GM23338 (cell line): ENCODE measurements around the gene GABPB1. TPM values are rescaled to one million over a fixed set of nuclear protein-coding genes. Genes with fewer than 3 reads are reported as not detected.

ENCODE experiments used
- ATAC-seq: fragments of 200-7000 bp; cut with Tn5 transposase; 3 replicates; pipeline ENCODE4 v1.9.1; 2020
- DNase-seq: peaks from one replicate; pipeline ENCODE4 v3.0.0-alpha.2; 2015; ENCODE audit warnings: low spot score
- H2AFZ ChIP-seq: fragments of 200-600 bp; sonication (generic); 2 replicates; pipeline ENCODE4 v1.8.0; 2016; ENCODE audit warnings: antibody characterized with exemption, mild to moderate bottlenecking, moderate library complexity
- H3F3A ChIP-seq: fragments of 200-600 bp; sonication (generic); replicated peaks from 2 replicates; pipeline ENCODE4 v1.8.0; 2017; ENCODE audit warnings: antibody characterized with exemption, mixed run types, low read depth
- H3K27ac ChIP-seq: fragments of 200-600 bp; sonication (generic); 2 replicates; pipeline ENCODE4 v1.6.1; 2016; ENCODE audit warnings: low read depth
- H3K27me3 ChIP-seq: fragments of 200-600 bp; sonication (generic); 2 replicates; pipeline ENCODE4 v1.8.0; 2016; ENCODE audit warnings: mild to moderate bottlenecking, mixed run types, moderate library complexity; ENCODE audit not compliant: insufficient read depth
- H3K36me3 ChIP-seq: fragments of 200-600 bp; sonication (generic); 2 replicates; pipeline ENCODE4 v1.8.0; 2016; ENCODE audit warnings: mild to moderate bottlenecking; ENCODE audit not compliant: insufficient read depth
- H3K4me1 ChIP-seq: fragments of 200-600 bp; sonication (generic); 2 replicates; pipeline ENCODE4 v1.8.0; 2016; ENCODE audit warnings: mild to moderate bottlenecking, moderate library complexity; ENCODE audit not compliant: insufficient read depth
- H3K4me2 ChIP-seq: fragments of 200-600 bp; sonication (generic); 2 replicates; pipeline ENCODE4 v1.7.1; 2017; ENCODE audit warnings: mixed run types
- H3K4me3 ChIP-seq: fragments of 200-600 bp; sonication (generic); 2 replicates; pipeline ENCODE4 v1.6.1; 2016; ENCODE audit warnings: mixed run types
- H3K79me2 ChIP-seq: fragments of 200-600 bp; sonication (generic); replicated peaks from 2 replicates; pipeline ENCODE4 v1.8.0; 2017; ENCODE audit warnings: mild to moderate bottlenecking; ENCODE audit not compliant: insufficient read depth
- H3K9me2 ChIP-seq: fragments of 200-600 bp; sonication (generic); 2 replicates; pipeline ENCODE4 v1.8.0; 2017; ENCODE audit not compliant: insufficient read depth
- H4K20me1 ChIP-seq: fragments of 200-600 bp; sonication (generic); replicated peaks from 2 replicates; pipeline ENCODE4 v1.8.0; 2017; ENCODE audit warnings: mild to moderate bottlenecking; ENCODE audit not compliant: insufficient read depth
- H3K27ac Mint-ChIP-seq: 2 replicates; pipeline ENCODE4 v1.8.0; 2020; ENCODE audit warnings: inconsistent platforms, mild to moderate bottlenecking, moderate library complexity, mixed read lengths
- H3K27me3 Mint-ChIP-seq: 3 replicates; pipeline ENCODE4 v1.8.0; 2022; ENCODE audit warnings: low read depth, mild to moderate bottlenecking, moderate library complexity, mixed read lengths, inconsistent platforms; ENCODE audit not compliant: insufficient read depth, poor library complexity
- H3K36me3 Mint-ChIP-seq: 3 replicates; pipeline ENCODE4 v1.8.0; 2021; ENCODE audit warnings: low read depth, mild to moderate bottlenecking, inconsistent platforms, moderate library complexity, mixed read lengths
- H3K4me1 Mint-ChIP-seq: 3 replicates; pipeline ENCODE4 v1.8.0; 2020; ENCODE audit warnings: mild to moderate bottlenecking, inconsistent platforms, mixed read lengths
- H3K4me3 Mint-ChIP-seq: 3 replicates; pipeline ENCODE4 v1.8.0; 2021; ENCODE audit warnings: moderate library complexity, mild to moderate bottlenecking, inconsistent platforms, mixed read lengths
- H3K9me3 Mint-ChIP-seq: 3 replicates; pipeline ENCODE4 v1.8.0; 2020; ENCODE audit warnings: moderate library complexity, mild to moderate bottlenecking, inconsistent platforms, mixed read lengths
- CREB1 ChIP-seq: fragments of 250-450 bp; sonication (Bioruptor Pico); IDR thresholded peaks from 2 replicates; pipeline ENCODE4 v1.5.0; 2020; ENCODE audit warnings: low read depth, mild to moderate bottlenecking, moderate library complexity
- CTCF ChIP-seq, 2 experiments: fragments of 200-600 bp in 1 of 2; sonication (generic) in 1 of 2; conservative IDR thresholded peaks; 2 replicates each; pipeline versions ENCODE4 v1.5.1 to v1.6.1; 2016 to 2017; ENCODE audit warnings: antibody characterized with exemption in 2 of 2, low read depth in 2 of 2, mild to moderate bottlenecking in 2 of 2, moderate library complexity in 1 of 2
- ETS1 ChIP-seq: IDR thresholded peaks from 2 replicates; pipeline ENCODE4 v1.6.1; 2016; ENCODE audit warnings: antibody characterized with exemption
- EZH2 ChIP-seq: fragments of 200-600 bp; sonication (generic); IDR thresholded peaks from one replicate; pipeline ENCODE4 v1.8.0; 2017; ENCODE audit warnings: antibody characterized with exemption, mild to moderate bottlenecking, low read depth; ENCODE audit not compliant: unreplicated experiment
- EZH2phosphoT487 ChIP-seq: fragments of 200-600 bp; sonication (generic); IDR thresholded peaks from one replicate; pipeline ENCODE4 v1.8.1; 2018; ENCODE audit warnings: antibody characterized with exemption; ENCODE audit not compliant: unreplicated experiment
- JUNB ChIP-seq: IDR thresholded peaks from one replicate; pipeline ENCODE4 v1.6.1; 2016; ENCODE audit warnings: antibody characterized with exemption; ENCODE audit not compliant: unreplicated experiment
- NANOG ChIP-seq: IDR thresholded peaks from 2 replicates; pipeline ENCODE4 v1.6.1; 2016; ENCODE audit warnings: antibody characterized with exemption, borderline replicate concordance
- POLR2AphosphoS5 ChIP-seq: IDR thresholded peaks from 2 replicates; pipeline ENCODE4 v1.6.1; 2016; ENCODE audit warnings: antibody characterized with exemption, low read depth
- REST ChIP-seq: IDR thresholded peaks from one replicate; pipeline ENCODE4 v1.6.1; 2018; ENCODE audit warnings: antibody characterized with exemption; ENCODE audit not compliant: unreplicated experiment
- STAT1 ChIP-seq: IDR thresholded peaks from one replicate; pipeline ENCODE4 v1.6.1; 2016; ENCODE audit warnings: antibody characterized with exemption; ENCODE audit not compliant: unreplicated experiment
- ZNF114 ChIP-seq: fragments of 250-450 bp; sonication (Bioruptor Pico); IDR thresholded peaks from 2 replicates; pipeline ENCODE4 v1.5.0; 2020; ENCODE audit warnings: mild to moderate bottlenecking, moderate library complexity
- ZNF331 ChIP-seq: fragments of 250-450 bp; sonication (Bioruptor Pico); IDR thresholded peaks from 2 replicates; pipeline ENCODE4 v1.5.0; 2020; ENCODE audit warnings: low read depth, mild to moderate bottlenecking, moderate library complexity
- ZNF462 ChIP-seq: fragments of 250-450 bp; sonication (Bioruptor Pico); IDR thresholded peaks from 2 replicates; pipeline ENCODE4 v1.5.0; 2020; ENCODE audit warnings: mild to moderate bottlenecking, moderate library complexity
- polyA plus RNA-seq: library from polyadenylated mRNA; unstranded; fragments of >200 nt; fragmentation: Nextera tagmentation; extraction: Ambion mirVana; gene quantifications from 2 replicates; pipeline ENCODE4 v1.2.1, GENCODE V29; 2016
- total RNA-seq: library from RNA; depleted of rRNA; stranded (reverse); fragments of >200 nt; shearing (Covaris generic); gene quantifications from 2 replicates; pipeline ENCODE4 v1.2.3, GENCODE V29; 2014

GABPB1 gene
- total and polyA plus RNA-seq, 2 experiments from 2014 or later = 34.4 to 53.9 TPM

GRCh38 chr15:50257924-50258323 is 97.1 kb downstream of the GABPB1 start:
- no peaks in the 10 kb centered on the region for H3K36me3 ChIP-seq
- no peaks in the 10 kb centered on the region for H3K27me3 Mint-ChIP-seq
- no peaks in the 10 kb centered on the region for H3K27me3 ChIP-seq
- ATAC-seq = no peak
- H3K9me2 ChIP-seq = 0 out of 2 replicates have a peak, but pooled peaks cover 7% of the 10 kb centered on the region
- no peaks in the 10 kb centered on the region for H3K4me1 ChIP-seq
- H3K4me3 Mint-ChIP-seq = no peak overlapping the region
- no peak overlapping the region for H3K27ac ChIP-seq
- H3K4me2 ChIP-seq = no peak overlapping the region
- H3K79me2 ChIP-seq = no peaks in the 10 kb centered on the region
- no peak for DNase-seq
- no peak overlapping the region for H2AFZ ChIP-seq
- H3K36me3 Mint-ChIP-seq = no peaks in the 10 kb centered on the region
- H4K20me1 ChIP-seq = no peaks in the 10 kb centered on the region
- H3K27ac Mint-ChIP-seq = no peak overlapping the region
- no peak for TF ChIP-seq EZH2phosphoT487
- no peak for TF ChIP-seq REST
- TF ChIP-seq STAT1 = no peak
- no peak for TF ChIP-seq EZH2
- TF ChIP-seq NANOG = no peak
- no peak for TF ChIP-seq POLR2AphosphoS5
- no peak for TF ChIP-seq ZNF331 (CRISPR knock-in tag)
- no peak for TF ChIP-seq CTCF (conservative IDR thresholded peaks at IDR 0.05; ENCODE audit: low read depth in 2 of 2)
- TF ChIP-seq ETS1 = no peak
- no peak for TF ChIP-seq JUNB
- no peak for TF ChIP-seq ZNF462
- TF ChIP-seq ZNF114 (CRISPR knock-in tag) = no peak
- TF ChIP-seq CREB1 = no peak
- H3K9me3 Mint-ChIP-seq = no peaks in the 10 kb centered on the region
- H3K4me1 Mint-ChIP-seq = no peaks in the 10 kb centered on the region
- H3K4me3 ChIP-seq = no peak overlapping the region
- H3F3A ChIP-seq = no peaks in the 10 kb centered on the region
